Activated CD4-positive, alpha-beta T cell treated with anti-CD3 and anti-CD28 coated beads for 36 hours (primary cell): ENCODE results near the gene DBR1. TPM values are rescaled to one million over a fixed set of nuclear protein-coding genes. Genes with fewer than 3 reads are reported as not detected.

Source experiments
- ATAC-seq: fragments of 200-7000 bp; cut with Tn5 transposase; one replicate; pipeline ENCODE4 v1.10.0; 2021; ENCODE audit warnings: mild to moderate bottlenecking, moderate library complexity
- CTCF ChIA-PET: fragments of 350-600 bp; sonication (Branson Sonifier 250); formaldehyde crosslinking; loops from one replicate; lab custom pipeline; 2021; ENCODE audit warnings: antibody characterized with exemption; lab: Charles Lee
- POLR2A ChIA-PET: fragments of 350-600 bp; sonication (Branson Sonifier 250); formaldehyde crosslinking; loops from one replicate; lab custom pipeline; 2021; ENCODE audit warnings: antibody characterized with exemption, inconsistent platforms; lab: Charles Lee
- DNase-seq: peaks from one replicate; pipeline ENCODE4 v3.0.0-alpha.2; 2020
- H3K27ac Mint-ChIP-seq: one replicate; pipeline ENCODE4 v1.8.0; 2021; ENCODE audit warnings: mixed read lengths
- H3K27me3 Mint-ChIP-seq: one replicate; pipeline ENCODE4 v1.8.0; 2021; ENCODE audit warnings: mixed read lengths
- H3K36me3 Mint-ChIP-seq: one replicate; pipeline ENCODE4 v1.8.0; 2021; ENCODE audit warnings: low read depth, mixed read lengths
- H3K4me1 Mint-ChIP-seq: one replicate; pipeline ENCODE4 v1.8.0; 2021; ENCODE audit warnings: mixed read lengths
- H3K4me3 Mint-ChIP-seq: one replicate; pipeline ENCODE4 v1.8.0; 2021; ENCODE audit warnings: mild to moderate bottlenecking, moderate library complexity, mixed read lengths
- H3K9me3 Mint-ChIP-seq: one replicate; pipeline ENCODE4 v1.8.0; 2021; ENCODE audit warnings: low read depth, mixed read lengths
- intact Hi-C, 2 experiments: fragments of 100-400 bp; cut with DNase I in 1 of 2; cut with micrococcal nuclease in 1 of 2; formaldehyde crosslinking; loops; one replicate each; pipeline versions ENCODE4 v1.14.2 to v1.15.1; 2022 to 2024; cut with DNase I, micrococcal nuclease
- total RNA-seq, 2 experiments: library from RNA; stranded (reverse); gene quantifications; one replicate each; pipeline ENCODE4 v1.2.3, GENCODE V29; 2021

DBR1 gene
- total RNA-seq, 2 experiments from 2014 or later: 16.4 to 22.0 TPM

GRCh38 chr3:138186803-138187295 is 12.1 kb upstream of the DBR1 start:
- H3K27ac Mint-ChIP-seq: peak overlapping the region; percentile 93
- H3K4me1 Mint-ChIP-seq: peaks cover 28% of the 10 kb centered on the region
- ChIA-PET CTCF (interaction anchor here (0.6 to 5.0 kb wide), 11 partner anchors 9 to 747 kb away, joined by 3 to 38 read pairs (median 3); partner anchors contain the start of gene DBR1), POLR2A (interaction anchor here (0.6 to 2.9 kb wide), 2 partner anchors 13 to 96 kb away, joined by 3 to 25 read pairs; partner anchors contain the start of gene DBR1)
- intact Hi-C loops: loop anchor here (1.0 to 10.0 kb wide), 11 partner anchors 13 to 1434 kb away; partner anchors contain the start of genes CEP70 (in 2 of the 2), DBR1 (in 2 of the 2), ESYT3 (in 2 of the 2) and NME9 (in 2 of the 2)
- DNase-seq (peak; percentile 94), ATAC-seq (peak; percentile 96)
- peaks cover 3% of the 10 kb centered on the region for H3K27me3 Mint-ChIP-seq
- H3K36me3 Mint-ChIP-seq: peaks cover 13% of the 10 kb centered on the region
- H3K9me3 Mint-ChIP-seq: no peaks in the 10 kb centered on the region
- peak overlapping the region; percentile 81 for H3K4me3 Mint-ChIP-seq

GRCh38 chr3:138186221-138186620 is 11.5 kb upstream of the DBR1 start:
- ChIA-PET POLR2A (interaction anchor here (2.9 kb wide), 1 partner anchor 12 kb away, joined by 25 read pairs; the partner anchor contains the start of gene DBR1), CTCF (interaction anchor here (0.7 to 5.0 kb wide), 8 partner anchors 11 to 747 kb away, joined by 3 to 38 read pairs (median 3); partner anchors contain the start of gene DBR1)
- DNase-seq: no peak
- H3K27ac Mint-ChIP-seq: peak overlapping the region; percentile 23
- H3K4me1 Mint-ChIP-seq: peaks cover 23% of the 10 kb centered on the region
- peaks cover 3% of the 10 kb centered on the region for H3K27me3 Mint-ChIP-seq
- peaks cover 8% of the 10 kb centered on the region for H3K36me3 Mint-ChIP-seq
- ATAC-seq: no peak
- H3K9me3 Mint-ChIP-seq: no peaks in the 10 kb centered on the region
- intact Hi-C loops: loop anchor here (2.0 to 10.0 kb wide), 7 partner anchors 36 to 1433 kb away; partner anchors contain the start of genes ESYT3 (in 2 of the 2), CEP70 (in 1 of the 2), MRPS22 (in 1 of the 2) and NCK1 (in 1 of the 2)
- peak overlapping the region; percentile 81 for H3K4me3 Mint-ChIP-seq

GRCh38 chr3:138184994-138185393 is 10.3 kb upstream of the DBR1 start:
- Mint-ChIP-seq H3K27ac (no peak overlapping the region), H3K9me3 (no peaks in the 10 kb centered on the region), H3K4me1 (peaks cover 17% of the 10 kb centered on the region), H3K4me3 (no peak overlapping the region), H3K36me3 (peaks cover 5% of the 10 kb centered on the region), H3K27me3 (peaks cover 3% of the 10 kb centered on the region)
- ChIA-PET CTCF (interaction anchor here (0.7 to 5.0 kb wide), 3 partner anchors 10 to 729 kb away, joined by 3 to 38 read pairs (median 3); partner anchors contain the start of gene DBR1), POLR2A (interaction anchor here (2.9 kb wide), 1 partner anchor 11 kb away, joined by 25 read pairs; the partner anchor contains the start of gene DBR1)
- DNase-seq: no peak
- ATAC-seq: no peak
- intact Hi-C loops: loop anchor here (5.0 to 10.0 kb wide), 8 partner anchors 37 to 1323 kb away; partner anchors contain the start of genes ESYT3 (in 2 of the 2), CEP70 (in 1 of the 2), MRPS22 (in 1 of the 2) and NCK1 (in 1 of the 2)

GRCh38 chr3:138180375-138181029 is 5.8 kb upstream of the DBR1 start:
- Mint-ChIP-seq H3K27me3 (peaks cover 3% of the 10 kb centered on the region), H3K36me3 (no peaks in the 10 kb centered on the region), H3K27ac (no peak overlapping the region), H3K4me1 (no peaks in the 10 kb centered on the region), H3K4me3 (no peak overlapping the region), H3K9me3 (no peaks in the 10 kb centered on the region)
- ChIA-PET POLR2A (no interaction called here), CTCF (interaction anchor here (0.7 to 2.2 kb wide), 4 partner anchors 24 to 472 kb away, joined by 3 to 9 read pairs (median 4); no protein-coding TSS in a partner anchor)
- DNase-seq (peak; percentile 61), ATAC-seq (peak; percentile 95)
- intact Hi-C loops: loop anchor here (1.0 to 10.0 kb wide), 6 partner anchors 168 to 737 kb away; partner anchors contain the start of genes MRAS (in 2 of the 2), CEP70 (in 1 of the 2) and ESYT3 (in 1 of the 2)

- intact Hi-C loops: loop anchor here (1.0 to 10.0 kb wide), 8 partner anchors 13 to 1979 kb away; partner anchors contain the start of genes ARMC8 (in 2 of the 2), CEP70 (in 1 of the 2), MSL2 (in 1 of the 2) and NME9 (in 1 of the 2)
- Mint-ChIP-seq H3K27ac (peak overlapping the region; percentile 96), H3K4me3 (peak overlapping the region; percentile 89), H3K36me3 (peaks cover 25% of the 10 kb centered on the region), H3K27me3 (no peaks in the 10 kb centered on the region), H3K9me3 (no peaks in the 10 kb centered on the region), H3K4me1 (peaks cover 30% of the 10 kb centered on the region)
- POLR2A ChIA-PET: interaction anchor here (0.6 to 2.5 kb wide), 3 partner anchors 13 to 1980 kb away, joined by 4 to 25 read pairs (median 5); partner anchors contain the start of genes ARMC8 and STAG1
- ATAC-seq: no peak
- DNase-seq: no peak
- CTCF ChIA-PET: interaction anchor here (0.5 to 5.7 kb wide), 8 partner anchors 9 to 1828 kb away, joined by 3 to 38 read pairs (median 3); partner anchors contain the start of gene ARMC8
These were observed 826 bp downstream of the DBR1 start for GRCh38 chr3:138173769-138174420.

- POLR2A ChIA-PET: interaction anchor here (0.6 kb wide), 1 partner anchor 94 kb away, joined by 3 read pairs; no protein-coding TSS in a partner anchor
- H3K27ac Mint-ChIP-seq: peak overlapping the region; percentile 58
- peaks cover 28% of the 10 kb centered on the region for H3K36me3 Mint-ChIP-seq
- peak overlapping the region; percentile 55 for H3K4me3 Mint-ChIP-seq
- H3K27me3 Mint-ChIP-seq: no peaks in the 10 kb centered on the region
- H3K9me3 Mint-ChIP-seq: no peaks in the 10 kb centered on the region
- ATAC-seq (no peak), DNase-seq (no peak)
- intact Hi-C loops: loop anchor here (5.0 to 10.0 kb wide), 4 partner anchors 90 to 1978 kb away; partner anchors contain the start of gene MSL2 (in 1 of the 2)
- CTCF ChIA-PET: interaction anchor here (0.8 to 5.7 kb wide), 5 partner anchors 14 to 743 kb away, joined by 3 to 38 read pairs (median 3); partner anchors contain the start of gene ARMC8
- peaks cover 30% of the 10 kb centered on the region for H3K4me1 Mint-ChIP-seq
These were observed 2.1 kb downstream of the DBR1 start for GRCh38 chr3:138172625-138173024.

GRCh38 chr3:138165061-138165460 is 9.7 kb downstream of the DBR1 start:
- Mint-ChIP-seq H3K27ac (no peak overlapping the region), H3K9me3 (no peaks in the 10 kb centered on the region), H3K36me3 (peaks cover 45% of the 10 kb centered on the region), H3K4me1 (peaks cover 11% of the 10 kb centered on the region), H3K27me3 (no peaks in the 10 kb centered on the region), H3K4me3 (no peak overlapping the region)
- intact Hi-C loops: no loop called here
- ChIA-PET POLR2A (no interaction called here), CTCF (no interaction called here)
- ATAC-seq: no peak
- DNase-seq: no peak

- H3K9me3 Mint-ChIP-seq: peaks cover 11% of the 10 kb centered on the region
- intact Hi-C loops: no loop called here
- H3K36me3 Mint-ChIP-seq: peaks cover 17% of the 10 kb centered on the region
- no peaks in the 10 kb centered on the region for H3K27me3 Mint-ChIP-seq
- peaks cover 3% of the 10 kb centered on the region for H3K4me1 Mint-ChIP-seq
- ATAC-seq (no peak), DNase-seq (no peak)
- H3K4me3 Mint-ChIP-seq: no peak overlapping the region
- ChIA-PET POLR2A (interaction anchor here (0.7 kb wide), 2 partner anchors 10 to 255 kb away, joined by 5 to 8 read pairs; no protein-coding TSS in a partner anchor), CTCF (no interaction called here)
- no peak overlapping the region for H3K27ac Mint-ChIP-seq
These were observed 17.0 kb downstream of the DBR1 start for GRCh38 chr3:138157743-138158142.

GRCh38 chr3:138154534-138154933 is 20.2 kb downstream of the DBR1 start:
- Mint-ChIP-seq H3K27me3 (no peaks in the 10 kb centered on the region), H3K9me3 (peaks cover 11% of the 10 kb centered on the region), H3K27ac (no peak overlapping the region), H3K4me1 (no peaks in the 10 kb centered on the region), H3K4me3 (no peak overlapping the region), H3K36me3 (no peaks in the 10 kb centered on the region)
- no peak for DNase-seq
- ATAC-seq: no peak
- POLR2A ChIA-PET: no interaction called here
- intact Hi-C loops: no loop called here
- CTCF ChIA-PET: no interaction called here

GRCh38 chr3:138148503-138148902 is 26.2 kb downstream of the DBR1 start:
- ChIA-PET CTCF (interaction anchor here (0.5 kb wide), 1 partner anchor 775 kb away, joined by 3 read pairs; no protein-coding TSS in a partner anchor), POLR2A (no interaction called here)
- DNase-seq (no peak), ATAC-seq (no peak)
- H3K27me3 Mint-ChIP-seq: peaks cover 2% of the 10 kb centered on the region
- no peak overlapping the region for H3K27ac Mint-ChIP-seq
- peaks cover 2% of the 10 kb centered on the region for H3K9me3 Mint-ChIP-seq
- H3K4me3 Mint-ChIP-seq: no peak overlapping the region
- H3K36me3 Mint-ChIP-seq: no peaks in the 10 kb centered on the region
- intact Hi-C loops: no loop called here
- H3K4me1 Mint-ChIP-seq: no peaks in the 10 kb centered on the region
